ENCODE measurements around the gene NOS1.

GRCh38 chr12:117225179-117225578, 136.2 kb downstream of the NOS1 start:
- TF ChIP-seq TCF12 (IDR thresholded peaks at IDR 0.05; ENCODE audit: low read depth, low read length) (no peak), TEAD4 (IDR thresholded peaks at IDR 0.05; ENCODE audit: low read depth, low read length) (no peak), SUZ12 (IDR thresholded peaks at IDR 0.05; ENCODE audit: low read length) (no peak), YY1 (IDR thresholded peaks at IDR 0.05; ENCODE audit: low read depth, low read length) (no peak)

Data from H1 (cell line).